CD4-positive, CD25-positive, alpha-beta regulatory T cell (primary cell): ENCODE results near the gene PTPRT. TPM values are rescaled to one million over a fixed set of nuclear protein-coding genes. Genes with fewer than 3 reads are reported as not detected.

Experiments used
- ATAC-seq, 2 donors: fragments of 150-1000 bp; cut with Tn5 transposase; one replicate each; pipeline ENCODE4 v1.10.0; 2021; ENCODE audit warnings: low read depth in 2 of 2, moderate number of reproducible peaks in 2 of 2, moderate library complexity in 1 of 2
- DNase-seq, 3 donors: peaks; one replicate each; pipeline versions ENCODE4 v3.0.0 to v3.0.0-alpha.2; 2012 to 2022; ENCODE audit warnings: mixed read lengths in 1 of 3
- H3K27ac ChIP-seq: one replicate; pipeline ENCODE4 v1.7.0; 2013; ENCODE audit warnings: mild to moderate bottlenecking, low read length; ENCODE audit not compliant: insufficient read depth, poor library complexity, severe bottlenecking
- H3K27me3 ChIP-seq: one replicate; pipeline ENCODE4 v1.7.0; 2013; ENCODE audit warnings: low read length; ENCODE audit not compliant: control insufficient read depth, insufficient read depth
- H3K36me3 ChIP-seq: one replicate; pipeline ENCODE4 v1.7.0; 2013; ENCODE audit warnings: mild to moderate bottlenecking, low read length, moderate library complexity; ENCODE audit not compliant: control insufficient read depth, insufficient read depth
- H3K4me1 ChIP-seq: 2 replicates; pipeline ENCODE4 v1.7.0; 2013; ENCODE audit warnings: mild to moderate bottlenecking, low read length; ENCODE audit not compliant: insufficient read depth, control insufficient read depth, poor library complexity, severe bottlenecking
- H3K4me3 ChIP-seq: one replicate; pipeline ENCODE4 v1.7.0; 2013; ENCODE audit warnings: low read depth, mild to moderate bottlenecking, low read length, moderate library complexity
- H3K9me3 ChIP-seq, 2 experiments: 1 replicate in 1 of 2; 2 replicates in 1 of 2; pipeline ENCODE4 v1.7.0; 2013; ENCODE audit warnings: low read length in 2 of 2, mild to moderate bottlenecking in 1 of 2, moderate library complexity in 1 of 2; ENCODE audit not compliant: control insufficient read depth in 2 of 2
- H3K27ac Mint-ChIP-seq, 3 donors: one replicate each; pipeline ENCODE4 v1.8.0; 2020 to 2022; ENCODE audit warnings: mild to moderate bottlenecking in 3 of 3, mixed read lengths in 3 of 3, moderate library complexity in 2 of 3
- H3K27me3 Mint-ChIP-seq: one replicate; pipeline ENCODE4 v1.8.0; 2022; ENCODE audit warnings: mild to moderate bottlenecking, mixed read lengths
- H3K36me3 Mint-ChIP-seq: one replicate; pipeline ENCODE4 v1.8.0; 2020; ENCODE audit warnings: mixed read lengths
- H3K4me1 Mint-ChIP-seq, 4 donors: one replicate each; pipeline ENCODE4 v1.8.0; 2020 to 2022; ENCODE audit warnings: mixed read lengths in 4 of 4, mild to moderate bottlenecking in 1 of 4
- H3K4me3 Mint-ChIP-seq, 4 donors: one replicate each; pipeline ENCODE4 v1.8.0; 2020 to 2022; ENCODE audit warnings: mild to moderate bottlenecking in 4 of 4, mixed read lengths in 4 of 4, moderate library complexity in 3 of 4
- H3K9me3 Mint-ChIP-seq, 7 donors: one replicate each; pipeline ENCODE4 v1.8.0; 2020 to 2022; ENCODE audit warnings: mixed read lengths in 7 of 7, mild to moderate bottlenecking in 3 of 7, moderate library complexity in 2 of 7
- polyA plus RNA-seq, 4 donors: library from polyadenylated mRNA; unstranded; fragments of 300-500 nt; fragmentation: Illumina TruSeq; gene quantifications; one replicate each; pipeline ENCODE4 v1.2.3, GENCODE V29; 2021
- total RNA-seq: library from RNA; stranded (reverse); gene quantifications from one replicate; pipeline ENCODE4 v1.2.3, GENCODE V29; 2022

PTPRT gene
- total and polyA plus RNA-seq, 5 donors from 2014 or later: not detected

GRCh38 chr20:42678895-42679294 lies 510.8 kb downstream of the PTPRT start:
- H3K36me3 Mint-ChIP-seq: no peaks in the 10 kb centered on the region
- DNase-seq: no peak
- no peaks in the 10 kb centered on the region for H3K4me1 ChIP-seq
- H3K36me3 ChIP-seq: no peaks in the 10 kb centered on the region
- no peak overlapping the region for H3K4me3 Mint-ChIP-seq
- H3K27ac ChIP-seq: no peak overlapping the region
- peaks cover 0 to 5% (median 3%) of the 10 kb centered on the region in 7 donors for H3K9me3 Mint-ChIP-seq
- ATAC-seq: no peak
- no peaks in the 10 kb centered on the region for H3K4me1 Mint-ChIP-seq
- no peak overlapping the region for H3K27ac Mint-ChIP-seq
- H3K27me3 Mint-ChIP-seq: no peaks in the 10 kb centered on the region
- no peak overlapping the region for H3K4me3 ChIP-seq
- H3K9me3 ChIP-seq: no peaks in the 10 kb centered on the region
- H3K27me3 ChIP-seq: no peaks in the 10 kb centered on the region

GRCh38 chr20:42656130-42656529 lies 533.6 kb downstream of the PTPRT start:
- H3K9me3 Mint-ChIP-seq: peaks cover 0 to 10% (median 5%) of the 10 kb centered on the region in 7 donors
- no peaks in the 10 kb centered on the region for H3K27me3 Mint-ChIP-seq
- no peak for DNase-seq

GRCh38 chr20:42652266-42652665 lies 537.4 kb downstream of the PTPRT start:
- no peaks in the 10 kb centered on the region for H3K36me3 ChIP-seq
- no peak for DNase-seq

More at GRCh38 chr20:42656130-42656529, 533.6 kb downstream of the PTPRT start:
- Histone ChIP-seq H3K27me3 (no peaks in the 10 kb centered on the region), H3K27ac (no peak overlapping the region), H3K4me3 (no peak overlapping the region), H3K36me3 (no peaks in the 10 kb centered on the region), H3K4me1 (no peaks in the 10 kb centered on the region), H3K9me3 (no peaks in the 10 kb centered on the region)
- H3K4me1 Mint-ChIP-seq: no peaks in the 10 kb centered on the region
- H3K27ac Mint-ChIP-seq: no peak overlapping the region
- H3K4me3 Mint-ChIP-seq: no peak overlapping the region
- no peaks in the 10 kb centered on the region for H3K36me3 Mint-ChIP-seq
- ATAC-seq: no peak

GRCh38 chr20:42650191-42650746 lies 539.4 kb downstream of the PTPRT start:
- Mint-ChIP-seq H3K4me1 (no peaks in the 10 kb centered on the region), H3K36me3 (no peaks in the 10 kb centered on the region), H3K27ac (no peak overlapping the region), H3K9me3 (peaks cover 0 to 12% (median 5%) of the 10 kb centered on the region in 7 donors), H3K27me3 (no peaks in the 10 kb centered on the region), H3K4me3 (no peak overlapping the region)
- no peak for ATAC-seq
- no peak for DNase-seq
- Histone ChIP-seq H3K27me3 (no peaks in the 10 kb centered on the region), H3K4me3 (no peak overlapping the region), H3K4me1 (no peaks in the 10 kb centered on the region), H3K27ac (no peak overlapping the region), H3K9me3 (no peaks in the 10 kb centered on the region), H3K36me3 (no peaks in the 10 kb centered on the region)

More at GRCh38 chr20:42652266-42652665, 537.4 kb downstream of the PTPRT start:
- Mint-ChIP-seq H3K27me3 (no peaks in the 10 kb centered on the region), H3K9me3 (peaks cover 0 to 12% (median 5%) of the 10 kb centered on the region in 7 donors), H3K36me3 (no peaks in the 10 kb centered on the region), H3K4me1 (no peaks in the 10 kb centered on the region), H3K4me3 (no peak overlapping the region), H3K27ac (no peak overlapping the region)
- H3K9me3 ChIP-seq: no peaks in the 10 kb centered on the region
- ATAC-seq: no peak
- H3K27ac ChIP-seq: no peak overlapping the region
- H3K4me3 ChIP-seq: no peak overlapping the region
- H3K4me1 ChIP-seq: no peaks in the 10 kb centered on the region
- no peaks in the 10 kb centered on the region for H3K27me3 ChIP-seq

- Histone ChIP-seq H3K36me3 (no peaks in the 10 kb centered on the region), H3K27me3 (no peaks in the 10 kb centered on the region), H3K4me3 (no peak overlapping the region), H3K9me3 (no peaks in the 10 kb centered on the region), H3K4me1 (no peaks in the 10 kb centered on the region), H3K27ac (no peak overlapping the region)
- Mint-ChIP-seq H3K27ac (no peak overlapping the region), H3K4me1 (no peaks in the 10 kb centered on the region), H3K4me3 (no peak overlapping the region), H3K27me3 (no peaks in the 10 kb centered on the region), H3K9me3 (peaks cover 0 to 12% (median 4%) of the 10 kb centered on the region in 7 donors), H3K36me3 (no peaks in the 10 kb centered on the region)
- no peak for ATAC-seq
- no peak for DNase-seq
Observed at GRCh38 chr20:42649748-42650147, 540.0 kb downstream of the PTPRT start.

- H3K4me3 Mint-ChIP-seq: no peak overlapping the region
- peaks cover 1 to 15% (median 4%) of the 10 kb centered on the region in 7 donors for H3K9me3 Mint-ChIP-seq
- H3K36me3 Mint-ChIP-seq: no peaks in the 10 kb centered on the region
- no peaks in the 10 kb centered on the region for H3K27me3 ChIP-seq
- no peaks in the 10 kb centered on the region for H3K27me3 Mint-ChIP-seq
- no peak overlapping the region for H3K27ac Mint-ChIP-seq
- DNase-seq (no peak), ATAC-seq (no peak)
- peaks cover 0 to 3% of the 10 kb centered on the region in 2 experiments for H3K9me3 ChIP-seq
- H3K27ac ChIP-seq: no peak overlapping the region
- no peak overlapping the region for H3K4me3 ChIP-seq
- H3K4me1 Mint-ChIP-seq: no peaks in the 10 kb centered on the region
- no peaks in the 10 kb centered on the region for H3K36me3 ChIP-seq
- H3K4me1 ChIP-seq: no peaks in the 10 kb centered on the region
Observed at GRCh38 chr20:42646250-42646649, 543.5 kb downstream of the PTPRT start.

GRCh38 chr20:42641886-42642285 lies 547.8 kb downstream of the PTPRT start:
- no peaks in the 10 kb centered on the region for H3K36me3 ChIP-seq
- DNase-seq (no peak), ATAC-seq (no peak)
- Mint-ChIP-seq H3K36me3 (no peaks in the 10 kb centered on the region), H3K27me3 (no peaks in the 10 kb centered on the region), H3K9me3 (peaks cover 0 to 9% (median 3%) of the 10 kb centered on the region in 7 donors), H3K4me3 (no peak overlapping the region), H3K4me1 (no peaks in the 10 kb centered on the region), H3K27ac (no peak overlapping the region)
- H3K27me3 ChIP-seq: no peaks in the 10 kb centered on the region
- H3K4me1 ChIP-seq: no peaks in the 10 kb centered on the region
- no peak overlapping the region for H3K4me3 ChIP-seq
- H3K9me3 ChIP-seq: peaks cover 0 to 3% of the 10 kb centered on the region in 2 experiments
- no peak overlapping the region for H3K27ac ChIP-seq

GRCh38 chr20:42639140-42639539 lies 550.6 kb downstream of the PTPRT start:
- Mint-ChIP-seq H3K36me3 (no peaks in the 10 kb centered on the region), H3K9me3 (peaks cover 0 to 6% (median 0%) of the 10 kb centered on the region in 7 donors), H3K27me3 (no peaks in the 10 kb centered on the region), H3K4me3 (no peak overlapping the region), H3K27ac (no peak overlapping the region), H3K4me1 (no peaks in the 10 kb centered on the region)
- no peaks in the 10 kb centered on the region for H3K4me1 ChIP-seq
- peaks cover 0 to 3% of the 10 kb centered on the region in 2 experiments for H3K9me3 ChIP-seq
- no peaks in the 10 kb centered on the region for H3K36me3 ChIP-seq
- H3K27ac ChIP-seq: no peak overlapping the region
- no peak for ATAC-seq
- DNase-seq: no peak
- no peaks in the 10 kb centered on the region for H3K27me3 ChIP-seq
- no peak overlapping the region for H3K4me3 ChIP-seq
